Thyroid gland (tissue), 4 donors: Measurements from ENCODE around the gene CAMK2G.

Experiments
- POLR2A ChIP-seq, 2 donors: fragments of 450-650 bp; IDR thresholded peaks; one replicate each; pipeline ENCODE4 v1.6.1; 2017; ENCODE audit warnings: antibody characterized with exemption in 2 of 2, mild to moderate bottlenecking in 2 of 2, moderate library complexity in 1 of 2
- TF ChIP-seq, protein P1 (sequence below), 6 experiments: fragments of 200-600 bp in 3 of 6; fragments of 450-650 bp in 3 of 6; sonication (generic) in 3 of 6; IDR thresholded peaks; one replicate each; pipeline ENCODE4 v1.5.1; 2016 to 2019; ENCODE audit warnings: antibody characterized with exemption in 6 of 6, mild to moderate bottlenecking in 2 of 6, inconsistent platforms in 1 of 6, moderate library complexity in 1 of 6

DNA sequence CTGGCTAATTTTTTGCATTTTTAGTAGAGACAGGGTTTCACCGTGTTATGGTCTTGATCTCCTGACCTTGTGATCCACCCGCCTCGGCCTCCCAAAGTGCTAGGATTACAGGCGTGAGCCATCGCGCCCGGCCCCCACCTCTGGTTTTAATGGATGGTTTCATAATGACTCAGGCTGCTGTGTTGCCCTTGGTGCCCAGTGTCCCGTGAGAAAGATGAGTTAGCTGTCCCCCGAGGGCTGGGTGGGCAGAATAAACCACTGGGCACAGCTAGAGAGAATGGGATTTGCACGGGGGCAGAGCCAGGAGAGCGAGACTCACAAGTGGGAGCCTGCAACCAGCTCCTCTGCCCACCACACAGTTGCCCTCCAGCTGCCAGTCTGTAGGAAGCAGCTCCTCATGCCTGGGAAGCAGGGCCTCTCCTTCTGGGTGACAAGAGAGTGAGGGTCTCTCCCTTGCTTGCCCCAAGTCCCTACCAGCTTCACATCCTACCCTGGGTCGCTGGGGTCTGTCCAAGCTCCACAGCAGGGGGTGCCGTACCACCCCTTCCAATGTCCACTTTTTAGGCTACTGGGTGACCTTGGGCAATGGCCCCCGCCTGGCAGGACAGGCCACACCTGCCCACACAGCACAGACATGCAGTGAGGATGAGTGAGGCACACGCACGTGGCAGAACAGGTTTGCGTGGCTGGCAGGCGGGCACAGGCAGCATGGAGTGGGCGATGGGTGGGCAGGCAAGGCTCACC is 46.8 kb downstream of the CAMK2G start:
- TF ChIP-seq, protein P1, sequence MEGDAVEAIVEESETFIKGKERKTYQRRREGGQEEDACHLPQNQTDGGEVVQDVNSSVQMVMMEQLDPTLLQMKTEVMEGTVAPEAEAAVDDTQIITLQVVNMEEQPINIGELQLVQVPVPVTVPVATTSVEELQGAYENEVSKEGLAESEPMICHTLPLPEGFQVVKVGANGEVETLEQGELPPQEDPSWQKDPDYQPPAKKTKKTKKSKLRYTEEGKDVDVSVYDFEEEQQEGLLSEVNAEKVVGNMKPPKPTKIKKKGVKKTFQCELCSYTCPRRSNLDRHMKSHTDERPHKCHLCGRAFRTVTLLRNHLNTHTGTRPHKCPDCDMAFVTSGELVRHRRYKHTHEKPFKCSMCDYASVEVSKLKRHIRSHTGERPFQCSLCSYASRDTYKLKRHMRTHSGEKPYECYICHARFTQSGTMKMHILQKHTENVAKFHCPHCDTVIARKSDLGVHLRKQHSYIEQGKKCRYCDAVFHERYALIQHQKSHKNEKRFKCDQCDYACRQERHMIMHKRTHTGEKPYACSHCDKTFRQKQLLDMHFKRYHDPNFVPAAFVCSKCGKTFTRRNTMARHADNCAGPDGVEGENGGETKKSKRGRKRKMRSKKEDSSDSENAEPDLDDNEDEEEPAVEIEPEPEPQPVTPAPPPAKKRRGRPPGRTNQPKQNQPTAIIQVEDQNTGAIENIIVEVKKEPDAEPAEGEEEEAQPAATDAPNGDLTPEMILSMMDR (IDR thresholded peaks at IDR 0.05): no peak
- no peak for TF ChIP-seq POLR2A (IDR thresholded peaks at IDR 0.05)
